GM19351 (cell line): ENCODE measurements around the gene SIMC1.
"Not testable (repeated sequence)": the region's sequence is repeated elsewhere in the genome, so short reads cannot be mapped to it uniquely, and the experiment has no call there.

Experiments used
- ATAC-seq: cut with Tn5 transposase; IDR thresholded peaks from one replicate; pipeline ENCODE4 v1.9.1; 2021; ENCODE audit warnings: mild to moderate bottlenecking, moderate library complexity; ENCODE audit not compliant: unreplicated experiment

Gene SIMC1

DNA sequence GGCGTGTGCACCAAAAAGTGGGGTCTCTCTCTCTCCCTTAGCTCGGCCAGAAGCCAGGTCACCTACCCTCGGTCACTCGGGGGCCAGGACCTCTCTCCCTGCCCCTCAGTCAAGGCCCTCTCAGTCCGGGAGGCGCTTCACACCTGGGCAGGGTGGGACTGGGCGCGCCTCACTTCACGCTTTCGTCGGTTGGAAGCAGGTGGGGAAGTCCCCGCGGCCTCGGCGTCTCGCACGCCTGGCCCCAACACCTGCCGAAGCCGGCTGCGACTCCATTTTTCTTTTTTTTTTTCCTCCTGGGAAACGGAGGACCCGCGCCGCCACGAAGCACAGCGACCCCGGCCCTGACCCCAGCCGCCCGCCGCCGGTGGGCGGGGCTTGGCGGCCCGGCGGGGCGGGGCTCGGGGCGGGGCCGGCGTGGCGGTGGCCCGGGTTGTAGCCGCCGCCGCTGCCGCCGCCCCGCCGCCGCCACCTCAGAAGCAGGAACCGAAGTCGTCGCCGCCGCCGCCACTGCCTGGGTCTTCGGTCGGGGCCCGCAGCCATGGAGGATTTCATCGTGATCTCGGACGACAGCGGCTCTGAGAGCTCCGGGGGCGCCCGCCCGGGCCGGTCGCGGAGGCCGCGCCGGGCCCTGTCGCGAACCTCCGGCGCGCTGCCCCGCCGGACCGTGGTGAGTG lies at the start of gene SIMC1:
Gene SIMC1 (plus strand): TSS at position 454 of the 674 bp plus-strand sequence. CDS start 85 bp downstream, at position 539.
- ATAC-seq = peak; percentile 70

DNA sequence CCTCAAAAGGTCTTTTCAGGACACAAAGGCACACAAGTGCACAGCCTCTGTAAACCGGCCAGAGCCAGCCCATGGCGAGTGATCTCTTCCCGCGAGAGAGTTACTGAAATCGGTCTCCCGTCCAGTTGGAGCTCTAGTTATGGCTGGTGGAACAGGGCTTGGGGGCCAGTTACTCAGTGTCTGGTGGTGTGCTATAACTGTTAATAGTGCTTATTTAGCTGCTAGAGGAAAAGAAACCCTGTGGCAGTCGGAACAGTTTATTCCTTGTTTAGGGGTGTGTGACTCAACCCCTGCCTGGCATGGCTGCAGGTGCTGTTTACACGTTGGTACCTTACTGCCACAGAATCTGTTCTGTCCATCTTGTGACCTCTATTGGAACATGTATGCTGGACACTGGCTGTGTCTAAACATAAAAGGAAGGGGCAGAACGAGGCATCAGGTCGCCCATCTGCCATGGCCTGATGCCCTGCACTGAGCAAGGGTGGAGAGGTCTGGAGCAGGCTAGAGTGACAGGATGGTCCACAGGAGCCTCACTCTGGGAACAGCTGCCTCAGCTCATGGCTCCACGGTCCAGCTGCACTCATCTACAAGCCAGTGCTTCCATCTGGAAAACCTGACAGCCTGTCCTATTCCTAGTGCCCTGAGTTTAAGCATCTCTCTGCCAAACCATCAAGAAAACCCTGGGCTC lies 49.6 kb upstream of the SIMC1 start:
- no peak for ATAC-seq

DNA sequence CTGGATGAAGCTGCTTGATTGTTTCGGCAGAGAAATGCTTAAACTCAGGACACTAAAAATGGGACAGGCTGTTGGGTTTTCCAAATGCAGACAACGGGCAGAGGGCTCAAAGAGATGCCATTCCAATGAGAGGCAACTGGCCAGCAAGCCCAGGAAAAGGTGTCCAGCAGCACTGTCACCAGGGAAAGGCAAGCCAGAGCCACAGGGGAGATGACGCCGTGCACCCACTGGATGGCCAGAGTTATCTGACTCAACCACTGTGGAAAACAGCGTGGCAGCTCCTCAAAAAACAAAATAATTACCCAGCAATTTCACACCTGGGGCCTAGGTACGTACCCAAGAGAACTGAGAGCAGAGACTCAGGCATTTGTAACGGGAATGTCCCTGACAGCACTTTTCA lies 48.4 kb upstream of the SIMC1 start:
- no peak for ATAC-seq

DNA sequence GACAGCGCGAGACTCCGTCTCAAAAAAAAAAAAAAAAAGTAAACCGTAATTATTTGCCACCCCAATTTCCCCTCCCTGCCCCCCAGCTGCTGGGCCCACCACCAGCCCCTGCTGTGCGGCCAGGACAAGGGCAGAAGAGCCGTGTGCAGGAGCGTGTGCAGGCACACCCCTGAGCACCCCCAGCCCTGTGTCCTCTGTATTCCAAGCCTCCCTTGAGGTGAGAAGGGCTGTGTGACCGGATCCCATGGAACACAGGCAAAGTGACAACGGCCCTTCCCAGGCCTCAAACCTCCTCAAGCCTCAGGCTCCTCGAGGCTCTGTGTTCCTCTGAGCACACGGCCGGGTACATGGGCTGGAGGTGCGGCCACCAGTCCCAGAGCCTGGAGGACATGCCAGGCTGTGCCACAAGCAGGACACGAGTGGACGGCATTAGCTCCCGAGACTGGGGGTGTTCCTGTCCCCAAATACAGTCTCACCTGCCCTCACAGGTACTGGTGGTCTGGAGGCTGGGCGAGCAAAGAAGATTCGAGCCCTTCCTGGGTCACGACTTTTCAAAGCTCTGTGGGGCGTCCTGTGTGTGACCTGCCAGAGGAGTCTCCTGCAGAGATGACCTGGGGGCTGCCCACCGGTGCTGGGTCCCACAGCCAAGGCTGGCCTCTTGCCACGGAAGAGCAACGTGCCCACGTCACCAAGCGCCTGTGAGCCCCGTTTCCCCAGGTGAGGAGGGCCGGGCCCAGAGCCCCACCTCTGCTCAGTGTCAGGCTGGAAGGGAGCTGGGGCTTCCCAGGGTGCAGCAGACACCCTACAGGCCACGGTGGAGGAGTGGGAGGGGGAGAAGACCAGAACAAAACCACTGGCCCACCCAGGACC lies 47.1 kb upstream of the SIMC1 start:
- ATAC-seq = no peak

DNA sequence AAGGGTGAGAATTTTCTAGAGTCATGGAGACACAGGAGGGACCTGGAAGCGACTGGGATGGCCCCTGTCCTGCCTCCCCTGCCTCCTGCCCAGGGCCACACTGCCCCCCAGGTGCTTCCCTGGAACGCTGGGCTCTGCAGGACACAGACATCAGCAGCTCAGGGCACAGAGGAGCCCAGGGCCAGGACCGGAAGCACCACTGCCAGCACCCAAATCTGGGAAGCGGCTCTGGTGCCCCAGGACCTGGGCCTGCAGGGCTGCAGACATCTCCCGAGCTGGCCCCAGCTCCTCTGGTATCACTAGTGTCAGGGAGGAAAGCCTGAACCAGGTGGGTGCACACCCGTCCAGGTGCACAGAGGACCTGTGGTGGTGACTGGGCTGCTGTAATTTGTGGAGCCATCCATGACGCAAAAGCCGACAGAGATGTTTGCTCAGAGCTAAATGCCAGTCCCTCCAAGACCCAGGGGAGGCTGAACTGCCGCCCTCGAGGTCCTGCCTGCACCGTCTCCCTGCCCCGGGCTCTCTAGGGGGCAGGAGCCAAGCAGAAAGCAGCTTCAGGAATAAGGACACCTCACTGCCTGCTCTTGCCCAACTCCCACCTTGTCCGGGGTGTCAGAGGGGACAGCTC lies 46.0 kb upstream of the SIMC1 start:
- no peak for ATAC-seq

DNA sequence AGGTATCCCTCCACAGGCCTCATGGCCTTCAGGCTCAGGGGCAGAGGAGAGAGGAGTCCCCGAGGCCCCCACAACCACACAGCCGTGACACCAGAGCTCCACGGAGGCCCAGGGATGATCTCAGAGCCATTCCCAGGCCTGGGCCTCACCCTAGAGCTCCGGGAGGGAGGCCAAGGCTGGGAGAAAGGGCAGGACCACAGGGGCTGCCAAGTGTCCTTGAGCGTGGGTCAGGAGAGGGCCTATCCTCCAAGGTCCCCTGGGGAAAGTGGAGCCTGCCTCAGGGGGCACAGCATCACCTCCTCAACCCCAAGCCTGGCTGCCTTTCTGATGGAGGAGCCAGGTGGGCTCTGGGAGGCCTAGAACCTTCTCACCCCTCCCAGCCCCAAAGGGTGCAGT lies 45.5 kb upstream of the SIMC1 start:
- ATAC-seq = not testable (repeated sequence)

DNA sequence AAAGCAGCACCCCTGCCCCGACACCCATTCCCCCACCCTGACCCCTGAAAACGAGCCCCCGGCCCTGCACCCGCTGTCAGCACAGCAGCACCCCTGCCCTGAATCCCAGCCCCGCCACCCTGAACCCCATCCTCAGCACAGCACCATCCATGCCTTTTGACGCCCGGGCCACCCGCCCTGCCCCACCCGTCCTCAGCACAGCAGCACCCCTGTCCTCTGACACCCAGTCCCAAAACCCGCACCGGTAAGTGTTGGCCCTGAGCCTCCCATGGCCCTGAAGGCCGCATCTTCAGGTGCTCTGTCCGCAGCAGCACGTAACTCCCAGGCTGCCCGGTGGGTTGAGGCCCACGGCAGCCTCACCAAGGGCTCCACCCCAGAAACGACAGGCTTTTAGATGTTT lies 44.6 kb upstream of the SIMC1 start:
- not testable (repeated sequence) for ATAC-seq

DNA sequence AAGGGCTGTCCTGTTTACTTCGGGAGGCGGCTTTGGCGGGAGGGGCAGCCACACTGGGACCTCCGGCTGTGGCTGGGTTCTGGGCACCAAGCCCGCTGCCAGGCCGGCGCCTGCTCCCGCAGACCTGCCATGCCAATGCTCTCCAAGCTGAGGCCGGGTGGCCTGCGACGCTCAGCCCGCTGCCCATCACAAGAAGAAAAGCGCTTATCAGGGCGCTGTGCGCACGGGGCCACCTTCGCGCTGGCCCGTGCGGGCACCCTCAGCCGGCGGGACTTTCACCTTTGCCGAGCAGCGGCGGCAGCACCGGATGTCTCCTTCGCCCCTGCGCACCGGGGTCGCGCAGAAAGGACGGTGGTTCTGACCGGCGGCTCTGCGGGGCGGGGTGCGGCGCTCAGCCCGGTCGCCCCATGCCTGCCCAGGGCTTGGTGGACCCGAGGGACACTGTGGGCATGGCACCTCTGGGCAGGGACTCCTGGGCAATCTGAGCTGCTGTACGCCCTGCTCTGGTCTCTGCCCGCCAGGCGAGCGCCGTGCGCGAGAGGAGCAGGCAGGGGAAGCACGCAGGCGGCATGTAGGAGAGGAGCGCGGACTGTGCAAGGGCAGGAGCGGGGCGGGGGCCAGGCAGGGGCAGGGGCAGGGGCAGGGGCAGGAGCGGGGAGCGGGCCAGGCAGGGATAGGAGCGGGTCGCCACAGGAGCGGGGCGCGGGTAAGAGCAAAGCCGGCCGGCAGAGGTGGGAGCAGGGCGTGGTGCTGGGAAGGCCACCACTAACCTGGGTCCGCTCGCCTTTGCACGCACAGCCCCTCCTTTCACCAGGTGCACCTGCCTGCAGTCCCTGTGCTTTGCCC lies 43.8 kb upstream of the SIMC1 start:
- ATAC-seq = not testable (repeated sequence)

DNA sequence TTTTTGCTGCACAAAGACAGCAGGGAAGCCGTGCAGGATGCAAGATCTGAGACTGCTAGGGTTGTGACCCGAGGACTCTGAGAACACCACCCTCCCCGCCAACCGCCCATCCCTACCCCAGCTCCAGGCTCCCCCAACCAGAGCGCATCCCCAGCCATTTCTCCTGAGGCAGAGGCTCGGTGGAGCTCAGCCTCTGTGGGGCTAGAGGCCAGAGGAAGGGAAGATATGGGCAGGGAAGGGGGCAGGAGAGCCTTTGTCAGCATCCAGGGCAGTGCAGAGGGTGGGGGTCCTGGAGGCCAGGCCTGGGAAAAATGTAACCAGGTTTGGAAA lies 43.2 kb upstream of the SIMC1 start:
- ATAC-seq = not testable (repeated sequence)

DNA sequence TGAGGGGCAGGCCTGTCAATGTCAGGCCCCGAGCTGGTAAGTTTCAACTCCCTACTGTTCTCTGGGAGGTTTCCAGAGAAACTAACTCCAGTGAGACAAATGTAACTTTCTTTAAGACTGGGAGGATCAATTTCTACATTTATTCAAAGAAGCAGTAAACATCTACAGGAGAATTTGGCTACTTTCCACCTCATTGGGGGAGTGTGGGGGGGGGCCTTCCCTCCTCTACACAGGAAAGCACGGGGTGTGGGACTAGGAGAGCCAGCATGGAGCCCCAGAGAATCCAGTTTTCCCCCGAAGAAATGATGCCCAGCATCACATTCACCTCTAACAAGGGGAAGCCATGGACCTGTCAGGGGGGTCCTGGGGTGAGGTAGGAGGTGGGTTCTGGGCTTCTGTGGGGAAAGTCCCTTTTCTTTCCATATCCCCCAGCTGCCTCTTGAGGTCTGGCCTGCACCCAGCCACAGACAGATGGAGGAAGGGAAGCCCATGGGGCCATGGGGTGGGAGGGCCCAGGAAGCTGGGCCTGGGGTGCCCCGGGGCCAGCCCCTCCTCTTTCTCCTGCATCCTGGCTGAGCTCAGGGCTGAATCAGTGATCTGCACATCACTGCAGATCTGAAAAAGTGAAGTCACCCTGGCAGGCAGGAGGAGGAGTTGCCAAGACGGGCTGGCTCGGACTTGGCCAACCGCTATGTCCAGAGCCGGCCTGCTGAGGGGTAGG lies 42.6 kb upstream of the SIMC1 start:
- not testable (repeated sequence) for ATAC-seq

DNA sequence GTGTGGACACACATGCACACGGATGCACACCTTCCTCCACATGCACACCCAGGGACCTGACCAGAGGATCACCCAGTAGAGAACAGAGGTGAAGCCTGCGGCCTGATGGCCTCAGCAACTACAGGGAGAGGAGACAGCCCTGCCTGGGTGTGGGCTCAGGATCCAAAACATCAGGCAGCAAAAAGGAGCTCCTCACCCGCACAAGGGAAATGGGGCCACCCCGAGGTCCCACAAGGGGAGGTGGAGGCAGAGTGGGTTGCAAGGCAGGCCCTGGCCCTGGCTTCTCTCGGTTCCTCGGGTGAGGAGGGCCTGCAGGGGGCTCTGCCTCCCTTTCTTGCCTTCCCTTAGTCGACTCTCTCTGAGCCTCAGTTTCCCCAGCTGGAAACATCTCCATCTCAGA lies 41.4 kb upstream of the SIMC1 start:
- not testable (repeated sequence) for ATAC-seq

DNA sequence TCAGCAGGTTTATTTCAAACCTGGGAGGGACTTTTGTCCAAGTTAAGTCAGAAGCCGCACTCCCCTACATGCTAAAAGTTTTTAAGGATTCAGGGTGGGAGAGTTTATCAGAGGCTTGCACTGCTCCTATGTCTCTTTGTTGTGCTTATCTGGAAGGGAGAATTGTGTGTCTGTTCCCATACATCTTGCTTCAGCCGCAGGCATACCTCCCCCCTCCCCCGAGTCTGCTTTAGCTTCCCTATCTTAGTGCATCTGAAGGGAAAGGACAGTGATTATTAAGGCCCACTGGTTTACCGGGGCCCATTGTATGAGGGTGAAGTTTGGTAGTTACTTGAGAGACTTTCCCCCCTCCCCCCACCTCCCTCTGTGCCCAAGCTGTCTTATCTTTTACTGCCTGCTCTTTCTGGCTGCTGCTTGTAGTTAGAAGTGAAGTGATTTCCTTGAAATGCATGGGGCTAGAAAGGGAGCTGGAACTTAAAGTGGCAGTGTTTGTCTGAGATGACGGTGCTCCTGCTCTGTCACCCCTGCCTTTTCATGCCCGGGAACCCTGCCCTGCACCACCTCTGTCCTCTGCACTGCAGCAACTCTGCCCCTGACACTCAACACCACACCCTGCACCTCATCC lies 40.9 kb upstream of the SIMC1 start:
- not testable (repeated sequence) for ATAC-seq

DNA sequence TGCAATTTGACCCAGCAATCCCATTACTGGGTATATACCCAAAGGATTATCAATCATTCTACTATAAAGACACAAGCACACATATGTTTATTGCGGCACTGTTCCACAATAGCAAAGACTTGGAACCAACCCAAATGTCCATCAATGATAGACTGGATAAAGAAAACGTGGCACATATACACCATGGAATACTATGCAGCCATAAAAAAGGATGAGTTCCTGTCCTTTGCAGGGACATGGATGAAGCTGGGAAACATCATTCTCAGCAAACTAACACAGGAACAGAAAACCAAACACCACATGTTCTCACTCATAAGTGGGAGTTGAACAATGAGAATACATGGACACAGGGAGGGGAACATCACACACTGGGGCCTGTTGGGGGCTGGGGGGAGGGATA lies 39.9 kb upstream of the SIMC1 start:
- not testable (repeated sequence) for ATAC-seq

DNA sequence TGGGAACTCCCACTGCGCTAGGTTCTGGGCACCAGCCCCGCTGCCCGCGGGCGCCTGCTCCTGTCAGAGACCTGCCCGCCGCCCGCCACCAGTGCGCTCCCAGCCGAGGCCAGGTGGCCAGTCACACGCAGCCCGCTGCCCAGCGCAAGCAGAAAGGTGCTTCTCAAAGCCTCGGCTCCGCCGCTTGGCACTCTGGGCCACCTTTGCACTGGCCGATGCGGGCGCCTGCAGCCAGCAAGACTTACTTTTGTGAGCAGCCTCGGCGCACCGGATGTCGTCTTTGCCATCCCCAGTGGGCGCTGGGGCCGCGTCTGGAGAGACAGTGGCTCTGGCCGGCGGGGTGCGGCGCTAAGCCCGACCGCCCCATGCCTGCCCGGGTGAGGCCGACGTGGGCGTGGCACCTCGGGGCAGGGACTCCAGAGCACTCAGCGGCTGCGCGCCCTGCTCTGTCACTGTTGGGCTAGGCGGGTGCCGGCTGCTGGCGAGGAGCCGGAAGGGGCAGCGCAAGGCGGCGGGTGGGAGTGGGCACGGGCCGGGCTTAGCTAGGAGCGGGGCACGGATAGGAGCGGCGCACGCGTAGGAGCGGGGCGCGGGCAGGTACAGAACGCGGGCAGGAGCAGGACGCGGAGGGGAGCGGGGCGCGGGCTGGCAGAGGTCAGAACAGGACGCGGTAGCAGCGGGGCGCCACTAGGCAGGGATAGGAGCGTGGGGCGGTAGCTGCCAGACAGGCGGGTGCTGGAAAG lies 39.1 kb upstream of the SIMC1 start:
- ATAC-seq = not testable (repeated sequence)

DNA sequence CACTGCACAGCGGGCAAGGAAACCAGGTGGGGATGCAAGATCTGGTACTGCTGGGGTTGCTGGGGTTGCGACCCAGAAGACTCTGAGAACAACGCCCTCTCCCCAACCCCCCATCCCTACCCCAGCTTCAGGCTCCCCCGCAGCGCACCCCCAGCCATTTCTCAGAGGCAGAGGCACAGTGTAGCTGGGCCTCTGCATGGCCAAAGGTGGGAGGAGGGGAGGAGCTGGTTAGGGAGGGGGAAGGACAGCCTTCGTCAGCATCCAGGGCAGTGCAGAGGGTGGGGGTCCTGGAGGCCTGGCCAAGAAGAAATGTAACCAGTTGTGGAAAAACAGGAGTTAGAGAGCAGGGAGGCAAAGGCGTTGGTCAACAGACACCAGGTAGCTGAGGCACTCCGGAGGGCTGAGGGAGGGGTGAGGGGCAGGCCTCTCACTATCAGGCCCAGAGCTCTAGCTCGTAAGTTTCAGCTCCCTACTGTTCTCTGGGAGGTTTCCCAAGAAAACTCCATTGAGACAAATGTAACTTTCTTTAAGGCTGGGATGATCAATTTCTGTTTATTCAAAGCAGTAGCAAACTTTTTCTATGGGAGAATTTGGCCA lies 38.3 kb upstream of the SIMC1 start:
- ATAC-seq = not testable (repeated sequence)

DNA sequence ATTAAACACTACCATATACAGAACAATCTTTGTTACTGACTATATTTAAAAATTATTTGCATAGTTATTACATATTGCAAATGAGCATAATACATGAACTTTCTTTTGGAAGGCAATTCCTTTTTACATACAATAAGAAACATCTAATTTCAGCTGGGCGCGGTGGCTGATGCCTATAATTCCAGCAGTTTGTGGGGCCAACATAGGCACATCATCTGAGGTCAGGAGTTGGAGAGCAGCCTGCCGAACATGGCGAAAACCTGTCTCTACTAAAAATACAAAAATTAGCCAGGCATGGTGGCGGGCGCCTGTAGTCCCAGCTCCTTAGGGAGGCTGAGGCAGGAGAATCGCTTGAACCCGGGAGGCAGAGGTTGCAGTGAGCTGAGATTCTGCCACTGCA lies 36.4 kb upstream of the SIMC1 start:
- no peak for ATAC-seq

DNA sequence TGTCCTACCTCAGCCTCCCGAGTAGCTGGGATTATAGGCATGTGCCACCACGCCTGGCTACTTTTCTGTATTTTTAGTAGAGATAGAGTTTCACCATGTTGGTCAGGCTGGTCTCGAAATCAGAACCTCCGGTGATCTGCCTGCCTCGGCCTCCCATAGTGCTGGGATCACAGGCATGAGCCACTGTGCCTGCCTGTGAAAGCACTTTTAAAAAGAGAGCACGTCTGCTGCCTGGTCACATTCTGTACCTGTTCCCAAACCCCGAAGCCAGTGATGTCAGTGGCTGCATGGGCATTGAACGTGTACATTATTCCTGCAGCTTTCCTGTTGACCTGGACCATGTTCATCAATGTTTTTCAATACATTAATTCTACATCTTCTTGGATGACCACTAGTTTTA lies 35.1 kb upstream of the SIMC1 start:
- ATAC-seq = no peak

DNA sequence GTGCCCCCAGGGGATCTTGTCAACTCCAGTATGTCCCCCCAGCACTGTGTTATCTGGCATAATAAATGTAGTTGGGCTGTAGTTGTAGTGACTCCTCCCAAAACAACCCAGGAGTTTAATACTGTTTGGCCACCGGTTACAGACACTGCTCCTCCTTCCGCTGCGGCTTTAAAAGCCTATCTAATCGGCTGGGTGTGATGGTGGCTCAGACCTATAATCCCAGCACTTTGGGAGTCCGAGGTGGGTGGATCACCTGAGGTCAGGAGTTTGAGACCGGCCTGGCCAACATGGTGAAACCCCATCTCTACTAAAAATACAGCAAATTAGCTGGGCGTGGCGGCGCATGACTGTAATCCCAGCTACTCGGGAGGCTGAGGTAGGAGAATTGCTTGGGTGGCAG lies 34.7 kb upstream of the SIMC1 start:
- ATAC-seq = not testable (repeated sequence)
